Measurements from ENCODE around the gene TCF7L2. TPM values are rescaled to one million over a fixed set of nuclear protein-coding genes. Genes with fewer than 3 reads are reported as not detected.

The TCF7L2 gene
- total RNA-seq, 1 experiment from 2014 or later, result 16.1 TPM

DNA sequence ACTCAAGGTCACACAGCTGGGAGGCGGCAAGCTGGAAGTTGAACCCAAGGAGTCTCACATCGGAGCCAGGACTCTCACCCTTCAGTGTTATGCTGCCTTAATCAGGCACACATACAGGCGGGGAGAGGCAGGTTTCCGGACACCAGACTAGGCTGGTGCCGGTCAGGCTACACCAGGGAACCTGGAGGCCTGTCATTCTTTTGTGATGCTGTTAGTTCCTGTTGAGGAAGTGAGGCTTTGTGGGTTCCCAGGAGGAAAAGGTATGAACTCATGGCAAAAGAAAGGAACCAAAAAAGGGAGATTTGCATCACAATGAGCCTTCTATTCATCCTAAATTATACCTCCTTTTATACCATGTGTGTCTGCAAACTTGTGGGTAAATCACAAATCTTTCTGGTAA, 103.8 kb downstream of the TCF7L2 start:
- Histone ChIP-seq H3K27ac (ENCODE audit: low read length) (no peak overlapping the region), H3K9me3 (ENCODE audit: low read length) (no peaks in the 10 kb centered on the region), H3K36me3 (ENCODE audit: low read depth, low read length) (peaks cover 10% of the 10 kb centered on the region; the same call in 1 of the 2 replicates), H3K79me2 (ENCODE audit: low read length) (peaks cover 76% of the 10 kb centered on the region), H3K9me2 (replicated peaks; ENCODE audit: low read length) (no peaks in the 10 kb centered on the region), H3K9ac (ENCODE audit: low read length) (no peak overlapping the region), H3K4me2 (ENCODE audit: low read length) (no peak overlapping the region), H3K4me1 (ENCODE audit: insufficient read depth, low read length) (no peaks in the 10 kb centered on the region; the same call in 1 of the 2 replicates), H3F3A (ENCODE audit: low read length, unreplicated experiment) (no peaks in the 10 kb centered on the region), H4K20me1 (ENCODE audit: low read length) (no peaks in the 10 kb centered on the region), H2AFZ (ENCODE audit: low read length) (no peak overlapping the region), H3K27me3 (ENCODE audit: low read length) (no peaks in the 10 kb centered on the region), H3K4me3 (ENCODE audit: low read length) (no peak overlapping the region)
- DNase-seq (no peak), ATAC-seq (no peak)
- BruUV-seq (replicated peaks), result no TSS peak
- CTCF ChIA-PET, result no interaction called here
- TF ChIP-seq EZH2 (IDR thresholded peaks at IDR 0.05; ENCODE audit: low read length, unreplicated experiment) (no peak), EZH2phosphoT487 (IDR thresholded peaks at IDR 0.05; ENCODE audit: borderline replicate concordance, low read length) (no peak)
- TF ChIP-seq, protein P1, sequence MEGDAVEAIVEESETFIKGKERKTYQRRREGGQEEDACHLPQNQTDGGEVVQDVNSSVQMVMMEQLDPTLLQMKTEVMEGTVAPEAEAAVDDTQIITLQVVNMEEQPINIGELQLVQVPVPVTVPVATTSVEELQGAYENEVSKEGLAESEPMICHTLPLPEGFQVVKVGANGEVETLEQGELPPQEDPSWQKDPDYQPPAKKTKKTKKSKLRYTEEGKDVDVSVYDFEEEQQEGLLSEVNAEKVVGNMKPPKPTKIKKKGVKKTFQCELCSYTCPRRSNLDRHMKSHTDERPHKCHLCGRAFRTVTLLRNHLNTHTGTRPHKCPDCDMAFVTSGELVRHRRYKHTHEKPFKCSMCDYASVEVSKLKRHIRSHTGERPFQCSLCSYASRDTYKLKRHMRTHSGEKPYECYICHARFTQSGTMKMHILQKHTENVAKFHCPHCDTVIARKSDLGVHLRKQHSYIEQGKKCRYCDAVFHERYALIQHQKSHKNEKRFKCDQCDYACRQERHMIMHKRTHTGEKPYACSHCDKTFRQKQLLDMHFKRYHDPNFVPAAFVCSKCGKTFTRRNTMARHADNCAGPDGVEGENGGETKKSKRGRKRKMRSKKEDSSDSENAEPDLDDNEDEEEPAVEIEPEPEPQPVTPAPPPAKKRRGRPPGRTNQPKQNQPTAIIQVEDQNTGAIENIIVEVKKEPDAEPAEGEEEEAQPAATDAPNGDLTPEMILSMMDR (conservative IDR thresholded peaks at IDR 0.05; ENCODE audit: low read depth, low read length), result no peak
- POLR2A ChIA-PET (ENCODE audit: unreplicated experiment), result no interaction called here
- intact Hi-C loops (cut with micrococcal nuclease), result no loop called here

DNA sequence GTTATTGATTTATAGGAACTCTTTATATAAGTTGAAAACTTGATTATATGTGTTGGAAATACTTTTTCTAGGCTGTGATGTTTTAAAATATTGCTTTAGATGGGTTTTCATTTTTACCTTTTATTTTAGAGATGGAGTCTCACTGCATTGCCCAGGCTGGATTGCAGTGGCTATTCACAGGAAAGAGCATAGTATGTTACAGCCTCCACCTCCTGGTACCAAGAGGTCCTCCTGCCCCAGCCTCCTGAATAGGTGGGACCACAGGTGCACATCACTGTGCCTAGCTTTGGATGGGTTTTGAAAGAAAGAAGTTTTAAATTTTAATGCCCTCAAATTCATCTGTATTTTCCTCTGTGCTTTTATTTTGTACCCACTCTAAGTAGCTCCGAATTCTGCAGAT, 105.4 kb downstream of the TCF7L2 start:
- no peaks in the 10 kb centered on the region for H3K27me3 ChIP-seq (ENCODE audit: low read length)
- no peaks in the 10 kb centered on the region for H3K9me2 ChIP-seq (replicated peaks; ENCODE audit: low read length)
- ATAC-seq (no peak), DNase-seq (no peak)
- no peak overlapping the region for H3K27ac ChIP-seq (ENCODE audit: low read length)
- no peak overlapping the region for H3K4me3 ChIP-seq (ENCODE audit: low read length)
- intact Hi-C loops (cut with micrococcal nuclease), result no loop called here
- no peaks in the 10 kb centered on the region for H3F3A ChIP-seq (ENCODE audit: low read length, unreplicated experiment)
- no peaks in the 10 kb centered on the region for H3K9me3 ChIP-seq (ENCODE audit: low read length)
- H3K36me3 ChIP-seq (ENCODE audit: low read depth, low read length), result peaks cover 10% of the 10 kb centered on the region; the same call in 1 of the 2 replicates
- H3K4me1 ChIP-seq (ENCODE audit: insufficient read depth, low read length), result no peaks in the 10 kb centered on the region; the same call in 1 of the 2 replicates
- ChIA-PET POLR2A (ENCODE audit: unreplicated experiment) (no interaction called here), CTCF (no interaction called here)
- BruUV-seq (replicated peaks), result no TSS peak
- no peaks in the 10 kb centered on the region for H4K20me1 ChIP-seq (ENCODE audit: low read length)
- no peak overlapping the region for H3K9ac ChIP-seq (ENCODE audit: low read length)
- TF ChIP-seq EZH2 (IDR thresholded peaks at IDR 0.05; ENCODE audit: low read length, unreplicated experiment) (no peak), EZH2phosphoT487 (IDR thresholded peaks at IDR 0.05; ENCODE audit: borderline replicate concordance, low read length) (no peak)
- TF ChIP-seq, protein P1 (conservative IDR thresholded peaks at IDR 0.05; ENCODE audit: low read depth, low read length), result no peak
- no peak overlapping the region for H3K4me2 ChIP-seq (ENCODE audit: low read length)
- peaks cover 82% of the 10 kb centered on the region for H3K79me2 ChIP-seq (ENCODE audit: low read length)
- H2AFZ ChIP-seq (ENCODE audit: low read length), result no peak overlapping the region

DNA sequence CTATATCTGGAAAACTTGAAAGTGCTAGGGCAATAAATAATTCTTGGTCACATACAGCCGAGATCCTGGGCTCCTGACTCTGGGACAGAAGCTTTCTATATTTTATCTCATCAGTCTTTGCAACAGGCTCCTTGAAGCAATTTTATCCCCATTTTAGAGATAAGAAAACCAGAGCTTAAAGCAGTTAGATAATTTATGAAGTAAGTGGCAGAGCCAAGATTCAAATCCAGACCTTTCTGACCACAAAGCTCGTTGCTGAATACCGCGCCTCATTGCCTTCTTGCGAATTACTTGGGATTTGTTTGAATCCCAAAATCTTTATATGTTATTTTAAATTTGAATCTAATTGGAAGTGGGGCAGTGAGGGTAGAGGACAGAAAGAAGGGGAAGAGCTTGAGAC, 106.0 kb downstream of the TCF7L2 start:
- CTCF ChIA-PET, result no interaction called here
- no peak overlapping the region for H2AFZ ChIP-seq (ENCODE audit: low read length)
- intact Hi-C loops (cut with micrococcal nuclease), result no loop called here
- H3K27me3 ChIP-seq (ENCODE audit: low read length), result no peaks in the 10 kb centered on the region
- H4K20me1 ChIP-seq (ENCODE audit: low read length), result no peaks in the 10 kb centered on the region
- peaks cover 10% of the 10 kb centered on the region; the same call in 1 of the 2 replicates for H3K36me3 ChIP-seq (ENCODE audit: low read depth, low read length)
- no peak for DNase-seq
- BruUV-seq (replicated peaks), result no TSS peak
- H3K9me2 ChIP-seq (replicated peaks; ENCODE audit: low read length), result no peaks in the 10 kb centered on the region
- H3K4me2 ChIP-seq (ENCODE audit: low read length), result no peak overlapping the region
- no peak overlapping the region for H3K4me3 ChIP-seq (ENCODE audit: low read length)
- no peaks in the 10 kb centered on the region for H3F3A ChIP-seq (ENCODE audit: low read length, unreplicated experiment)
- no peaks in the 10 kb centered on the region; the same call in 1 of the 2 replicates for H3K4me1 ChIP-seq (ENCODE audit: insufficient read depth, low read length)
- H3K27ac ChIP-seq (ENCODE audit: low read length), result no peak overlapping the region
- no peak for TF ChIP-seq EZH2phosphoT487 (IDR thresholded peaks at IDR 0.05; ENCODE audit: borderline replicate concordance, low read length)
- TF ChIP-seq, protein P1 (conservative IDR thresholded peaks at IDR 0.05; ENCODE audit: low read depth, low read length), result no peak
- H3K79me2 ChIP-seq (ENCODE audit: low read length), result peaks cover 86% of the 10 kb centered on the region
- no peaks in the 10 kb centered on the region for H3K9me3 ChIP-seq (ENCODE audit: low read length)
- POLR2A ChIA-PET (ENCODE audit: unreplicated experiment), result no interaction called here
- no peak overlapping the region for H3K9ac ChIP-seq (ENCODE audit: low read length)
- ATAC-seq, result no peak

Measured in PC-3 (cell line).